HG02973 (cell line): ENCODE measurements around the gene PDK2.

Experiments used
- ATAC-seq: cut with Tn5 transposase; IDR thresholded peaks from one replicate; pipeline ENCODE4 v1.9.1; 2021; ENCODE audit warnings: moderate library complexity; ENCODE audit not compliant: unreplicated experiment

The PDK2 gene

DNA sequence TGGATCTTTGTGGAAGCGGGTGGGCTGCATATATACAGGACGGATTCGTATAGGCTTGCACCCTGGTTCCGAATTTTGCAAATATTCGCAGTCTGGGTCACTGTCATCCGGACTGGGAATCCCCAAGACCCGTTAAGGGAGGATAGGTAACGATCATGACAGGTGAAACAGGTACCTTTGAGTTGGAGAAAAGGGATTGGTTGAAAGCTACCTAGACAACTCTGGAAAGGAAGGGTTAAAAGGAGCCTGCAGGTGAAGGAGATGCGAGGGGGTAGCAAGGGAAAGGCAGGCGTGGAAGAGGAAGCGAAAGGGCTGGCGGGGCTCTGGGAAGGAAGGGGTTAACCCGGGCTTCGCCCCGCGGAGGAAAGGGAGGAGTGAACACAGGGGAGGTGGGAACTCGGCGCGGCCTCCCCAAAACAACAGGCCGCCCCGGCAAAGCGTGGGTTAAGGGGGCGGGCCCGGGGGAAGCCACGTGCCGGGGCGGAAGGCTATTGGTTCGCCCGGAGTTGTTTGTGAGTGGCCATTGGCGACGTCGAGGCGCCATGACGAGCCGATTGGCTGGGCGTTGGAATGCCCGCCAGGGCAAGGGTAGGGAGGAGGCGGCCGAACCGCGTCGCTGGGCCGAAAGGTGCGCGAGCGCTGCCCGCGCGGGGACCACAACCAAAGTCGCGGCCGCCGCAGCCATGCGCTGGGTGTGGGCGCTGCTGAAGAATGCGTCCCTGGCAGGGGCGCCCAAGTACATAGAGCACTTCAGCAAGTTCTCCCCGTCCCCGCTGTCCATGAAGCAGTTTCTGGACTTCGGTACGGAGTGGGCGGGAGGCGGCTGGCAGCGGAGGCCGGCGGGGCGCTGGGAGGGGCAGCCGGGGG is at the start of gene PDK2:
TSS of gene PDK2 (plus strand) at position 599 of the 867 bp plus-strand sequence. CDS start at position 684, 85 bp downstream.
- ATAC-seq = peak; percentile 80

DNA sequence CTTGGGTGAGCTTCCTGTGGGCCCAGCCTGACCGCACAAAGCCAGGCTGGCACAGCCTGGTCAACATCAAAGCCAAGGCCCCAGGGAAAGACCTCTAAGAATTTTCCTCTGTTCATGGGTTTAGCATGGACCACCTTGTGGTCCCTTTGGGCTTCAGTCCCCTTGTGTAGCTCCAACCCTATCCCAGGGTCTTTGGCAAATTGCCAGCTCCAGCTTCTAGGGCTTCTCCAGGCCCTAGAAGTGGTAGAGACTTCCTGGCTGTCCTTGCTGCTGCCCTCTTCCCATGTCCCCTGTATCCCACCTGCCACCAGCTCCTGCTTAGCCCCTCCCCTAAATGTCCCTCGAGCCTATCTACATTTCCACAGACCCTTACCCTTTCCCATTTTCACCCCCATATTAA is 49.0 kb upstream of the PDK2 start:
- ATAC-seq = no peak

DNA sequence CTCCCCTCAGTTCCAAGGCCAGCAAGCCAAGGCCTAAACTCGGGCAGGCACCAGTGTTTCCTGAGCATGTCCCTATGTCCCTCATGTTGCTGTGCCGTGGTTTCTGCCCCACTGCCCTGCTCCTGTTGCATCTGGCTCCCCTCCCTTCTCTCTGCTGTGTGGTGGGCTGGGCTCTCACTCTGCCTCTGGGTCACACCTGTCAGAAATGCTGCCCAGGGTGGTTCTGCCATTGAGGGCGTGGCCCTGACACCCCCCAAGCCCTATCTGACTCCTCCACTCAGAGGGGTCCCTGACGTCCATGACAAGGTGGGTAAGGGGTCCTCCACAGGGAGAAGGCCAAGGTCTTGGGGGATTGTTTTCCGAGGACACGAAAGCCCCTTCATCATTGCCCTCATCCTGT is 48.5 kb upstream of the PDK2 start:
- ATAC-seq = no peak

DNA sequence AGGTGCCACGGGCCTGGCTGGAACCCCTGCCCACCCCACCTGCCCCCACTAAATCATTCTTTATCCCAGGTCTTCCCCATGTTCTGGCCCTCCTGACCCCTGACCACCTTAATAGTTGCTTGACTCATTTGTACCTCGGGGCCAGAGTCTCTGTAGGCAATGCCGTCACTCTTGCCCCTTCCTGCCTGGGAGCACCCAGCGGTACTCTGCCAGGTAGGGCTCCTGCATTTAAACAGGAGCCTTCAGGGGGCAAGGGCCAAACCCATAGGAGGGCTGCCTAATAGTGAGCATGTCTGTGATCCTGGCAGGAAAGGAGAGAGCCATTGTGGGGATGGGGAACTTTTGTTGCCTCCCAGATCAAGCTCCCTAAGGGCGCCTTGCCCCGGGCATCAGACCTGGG is 48.1 kb upstream of the PDK2 start:
- no peak for ATAC-seq

DNA sequence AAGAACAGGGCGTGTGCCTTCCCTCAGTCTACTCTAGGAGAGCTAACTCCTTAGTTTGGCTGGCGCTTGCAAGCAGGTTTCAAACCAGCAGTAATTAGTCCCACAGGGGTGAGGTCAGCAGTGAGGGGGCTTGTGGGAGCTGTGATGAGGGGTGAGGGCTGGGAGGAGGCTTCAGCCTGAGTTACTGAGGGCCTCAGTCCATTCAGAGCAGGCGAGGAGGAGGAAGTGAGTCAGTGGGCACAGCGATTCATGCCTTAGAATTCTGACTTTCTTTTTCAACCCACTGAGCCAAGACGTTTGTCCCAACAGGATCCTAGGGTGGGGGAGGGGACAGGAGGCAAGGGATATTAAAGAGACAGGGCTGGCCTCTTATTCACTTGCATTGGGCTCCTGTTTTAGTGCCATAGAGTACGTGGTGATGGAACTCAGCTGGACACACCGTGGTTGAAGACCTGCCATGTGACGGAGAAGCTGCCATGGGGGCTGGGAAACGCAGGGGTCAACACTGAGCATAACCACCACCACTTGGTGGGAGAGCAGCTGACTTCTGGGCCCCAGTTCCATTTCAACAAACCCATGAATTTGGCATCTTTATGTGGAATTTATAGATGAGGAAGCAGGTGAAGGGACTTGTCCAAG is 47.5 kb upstream of the PDK2 start:
- no peak for ATAC-seq

DNA sequence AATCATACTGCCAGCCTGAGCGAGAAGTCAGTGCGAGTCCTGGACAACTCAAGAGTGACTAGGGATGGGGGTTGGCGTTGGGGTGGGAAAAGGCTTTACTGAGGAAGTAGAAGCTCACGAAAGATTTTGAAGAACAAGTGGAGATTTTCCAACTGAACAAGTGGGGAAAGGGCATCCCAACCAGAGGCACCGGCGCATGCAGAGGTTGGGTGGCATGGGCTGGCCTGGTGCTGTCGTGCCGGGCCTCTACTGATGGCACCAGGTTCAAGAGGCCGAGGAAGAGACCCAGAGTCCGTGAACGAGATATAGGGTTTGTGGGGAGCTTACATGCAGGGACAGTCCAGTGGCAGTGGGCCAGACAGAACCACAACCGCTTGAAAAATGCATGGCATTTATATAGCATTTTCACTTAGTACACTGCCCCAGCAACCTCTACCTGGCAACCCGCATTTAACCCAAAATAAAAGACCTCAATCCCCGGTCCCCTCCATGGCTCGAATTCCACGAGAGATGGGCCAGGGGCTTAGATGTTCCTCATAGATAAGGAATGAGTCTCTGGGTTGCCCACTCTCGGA is 46.9 kb upstream of the PDK2 start:
- no peak for ATAC-seq

DNA sequence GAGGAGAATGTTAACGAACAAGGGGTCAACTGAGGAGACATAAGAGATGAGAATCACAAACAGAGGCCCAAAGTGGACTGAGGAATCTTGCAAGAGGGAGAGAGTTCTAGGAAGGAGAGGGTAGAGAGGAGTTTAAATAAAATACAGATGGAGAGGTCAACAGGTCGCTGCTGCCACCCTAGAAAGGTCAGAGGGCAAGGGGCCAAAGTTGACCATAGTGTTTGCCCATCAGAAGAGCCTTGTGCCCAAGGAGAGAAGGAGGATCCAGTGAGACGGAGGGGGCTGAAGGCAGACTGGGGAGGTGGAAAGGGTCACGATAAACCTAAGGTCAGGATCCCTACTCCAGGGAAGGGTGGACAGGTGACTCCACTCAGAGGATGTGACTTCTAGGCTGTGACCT is 46.2 kb upstream of the PDK2 start:
- no peak for ATAC-seq

DNA sequence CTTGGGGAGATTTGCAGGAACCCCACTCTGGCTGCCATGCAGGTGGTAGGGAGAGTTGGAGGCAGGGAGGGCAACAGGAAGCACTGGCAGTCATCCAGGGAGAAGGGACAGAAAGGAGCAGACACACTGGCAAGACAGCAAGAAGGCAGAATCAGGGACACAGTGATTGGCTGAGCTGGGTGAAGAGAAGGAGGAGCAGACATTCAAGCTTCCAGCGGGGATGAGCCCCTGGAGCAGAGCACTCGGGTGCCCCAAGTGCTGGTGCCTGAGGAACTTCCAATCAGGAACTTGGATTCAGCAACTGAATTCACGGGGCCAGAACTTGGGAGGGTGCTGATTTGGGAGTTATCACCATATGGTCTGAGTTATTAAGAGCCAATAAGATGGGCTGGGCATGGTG is 45.5 kb upstream of the PDK2 start:
- no peak for ATAC-seq

DNA sequence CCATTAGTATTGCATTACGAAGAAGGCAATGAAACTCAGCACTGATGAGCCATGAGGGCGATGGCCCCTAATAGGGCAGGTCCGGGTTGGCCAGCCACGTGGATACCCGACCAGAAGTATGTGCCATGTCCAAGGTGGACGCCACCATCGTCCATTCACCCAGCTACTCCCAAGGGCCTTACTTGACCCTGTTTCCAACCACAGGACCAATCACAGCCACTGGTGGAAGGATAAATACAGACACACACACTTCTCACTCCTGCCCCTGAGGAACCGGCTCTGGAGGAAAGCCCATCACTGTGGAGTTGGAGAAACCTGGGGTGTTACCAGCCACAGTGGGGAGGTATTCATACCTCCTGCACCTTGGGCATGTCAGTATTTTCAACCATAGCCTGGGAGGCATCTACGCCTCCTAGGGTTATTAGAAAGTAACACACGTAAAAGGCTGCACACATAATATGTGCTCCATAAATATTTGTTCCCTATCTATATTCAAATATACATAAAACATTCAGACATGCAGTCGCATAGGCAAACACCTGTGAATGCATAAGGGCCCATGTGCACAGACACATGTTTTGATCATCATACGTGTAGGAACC is 44.6 kb upstream of the PDK2 start:
- ATAC-seq = no peak

DNA sequence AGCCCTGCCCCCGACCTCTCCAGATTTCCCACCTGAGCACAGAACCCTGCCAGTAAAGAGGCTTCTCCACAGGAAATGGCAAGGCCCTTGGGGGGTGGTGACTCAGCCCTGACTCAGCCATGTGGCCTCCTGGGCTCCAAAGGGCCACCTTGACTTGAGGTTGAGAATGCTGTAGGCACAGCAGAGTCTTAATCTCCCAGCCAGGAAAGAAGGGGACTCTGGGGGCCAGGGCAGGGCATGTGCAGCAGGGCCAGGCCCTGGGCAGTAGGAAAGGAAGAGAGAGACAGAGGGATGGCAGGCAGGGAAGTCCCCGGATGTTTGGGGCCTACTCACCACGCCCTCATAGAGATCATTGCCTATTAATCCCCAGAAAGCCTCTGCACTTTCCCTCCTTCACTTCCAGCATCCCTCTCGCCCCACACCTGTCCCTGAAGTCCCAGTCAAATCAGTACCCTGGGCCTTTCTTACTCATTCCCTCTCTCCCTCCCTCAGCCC is 44.0 kb upstream of the PDK2 start:
- no peak for ATAC-seq

DNA sequence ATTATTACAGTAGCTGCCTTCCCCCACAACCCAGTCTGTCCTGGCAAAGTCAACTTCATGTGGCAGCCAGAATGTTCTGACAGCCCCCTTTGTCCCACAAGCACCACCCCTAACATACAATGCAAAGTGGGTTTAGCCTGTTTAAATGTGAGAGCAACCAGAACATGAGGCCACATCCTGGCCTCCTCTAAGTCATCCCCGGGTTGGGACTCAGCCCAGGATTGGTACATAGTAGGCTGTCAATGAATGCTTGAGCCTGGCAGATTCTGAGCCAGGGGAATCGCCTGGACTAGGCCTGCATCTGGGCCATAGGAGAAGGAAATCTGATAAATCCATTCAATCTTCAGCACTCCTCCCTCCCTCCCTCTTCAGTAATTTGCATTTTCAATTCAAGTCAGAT is 43.5 kb upstream of the PDK2 start:
- ATAC-seq = no peak

DNA sequence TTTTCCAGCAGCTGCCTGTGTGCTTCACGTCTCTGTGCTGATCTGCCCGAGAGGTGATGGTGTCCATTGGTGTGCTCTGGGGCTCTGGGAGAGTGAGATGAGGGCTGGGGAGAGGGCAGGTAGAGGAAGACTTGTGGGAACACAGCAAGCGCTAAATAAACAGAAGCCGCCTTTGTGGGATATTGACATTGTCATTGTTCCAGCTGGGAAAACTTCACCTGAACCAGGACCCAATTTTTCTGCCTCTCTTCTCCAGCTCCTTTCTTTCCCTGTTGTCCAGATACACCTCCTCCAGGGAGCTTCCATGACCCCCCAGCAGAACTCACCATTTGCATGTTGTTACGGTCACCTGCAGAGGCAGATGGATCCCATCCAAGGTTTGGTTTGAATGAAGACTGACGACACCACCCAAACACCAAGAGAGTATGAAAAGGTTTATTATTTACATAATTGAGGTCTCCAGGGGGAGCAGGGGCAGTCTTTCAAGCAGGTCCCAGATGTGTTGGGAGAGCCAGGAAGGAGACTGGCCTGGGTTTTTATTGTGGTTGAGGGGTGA is 42.8 kb upstream of the PDK2 start:
- ATAC-seq = no peak

DNA sequence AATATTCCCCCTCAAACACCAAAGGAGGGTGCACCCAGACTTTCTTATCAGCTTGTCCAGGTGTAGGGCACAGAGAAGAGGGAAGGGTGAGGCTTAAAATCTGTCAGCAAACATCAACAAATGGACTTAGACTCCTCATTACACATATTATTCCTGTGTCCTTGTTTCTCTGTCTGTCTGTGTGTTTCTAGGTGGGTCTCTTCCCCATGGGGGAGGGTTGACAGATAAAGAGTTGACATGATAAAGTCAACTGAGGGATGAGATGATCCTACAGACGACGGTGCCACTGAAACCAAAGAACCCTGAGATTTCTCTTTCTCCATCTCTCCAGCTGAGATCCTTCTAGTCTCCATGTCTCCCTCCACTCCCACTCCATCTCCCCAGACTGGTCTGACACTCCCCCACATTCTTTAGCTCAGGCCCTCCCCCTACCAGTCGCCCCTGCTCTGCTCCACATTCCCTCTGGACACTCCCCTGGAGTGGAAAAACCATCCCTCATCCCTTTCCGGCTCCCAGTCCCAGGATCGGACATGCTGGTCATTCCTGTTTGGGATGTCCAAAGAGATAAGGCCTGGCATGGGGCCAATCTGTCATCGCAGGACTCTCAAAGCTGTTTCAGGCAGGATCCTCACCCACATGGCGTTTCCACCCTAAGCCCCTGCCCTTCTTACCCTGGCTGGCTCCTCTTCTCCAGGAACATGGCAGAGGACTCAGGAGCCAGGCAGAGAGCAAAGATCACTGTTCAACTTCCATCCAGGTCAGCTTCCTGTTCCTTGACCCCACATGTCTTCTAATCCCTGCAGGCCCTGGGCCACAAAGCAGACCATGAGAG is 42.1 kb upstream of the PDK2 start:
- no peak for ATAC-seq

DNA sequence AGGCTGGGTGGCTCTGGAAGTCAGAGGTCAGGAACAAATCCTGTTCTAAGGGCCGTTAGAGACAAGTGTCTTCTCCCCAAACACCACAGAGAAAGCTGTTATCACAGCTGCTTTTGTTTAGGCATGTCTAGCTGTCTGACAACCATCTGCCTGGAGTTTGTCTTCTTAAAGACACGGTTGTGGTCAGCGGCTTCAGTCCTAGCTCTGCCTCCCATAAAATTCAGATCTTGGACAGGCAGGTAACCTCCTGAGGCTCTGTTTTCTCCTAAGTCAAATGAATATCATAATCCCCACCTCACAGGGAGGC is 41.5 kb upstream of the PDK2 start:
- no peak for ATAC-seq

DNA sequence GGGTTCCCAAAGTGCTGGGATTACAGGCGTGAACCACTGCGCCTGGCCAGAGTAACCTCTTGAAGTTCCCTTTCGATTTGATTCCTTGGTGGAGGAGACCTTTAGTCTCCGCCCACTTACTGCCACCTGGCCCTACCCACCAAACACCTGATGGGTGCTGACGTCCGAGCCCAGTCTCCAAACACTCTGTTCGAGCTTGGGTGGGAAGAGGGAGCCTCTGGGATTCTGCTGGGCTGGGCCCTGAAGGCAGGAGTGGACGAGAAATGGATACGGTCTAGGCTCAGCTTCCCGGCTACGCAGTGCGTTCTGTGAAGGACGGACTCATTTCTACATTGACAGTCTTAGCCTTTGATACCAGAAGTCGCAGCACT is 40.1 kb upstream of the PDK2 start:
- ATAC-seq = no peak

DNA sequence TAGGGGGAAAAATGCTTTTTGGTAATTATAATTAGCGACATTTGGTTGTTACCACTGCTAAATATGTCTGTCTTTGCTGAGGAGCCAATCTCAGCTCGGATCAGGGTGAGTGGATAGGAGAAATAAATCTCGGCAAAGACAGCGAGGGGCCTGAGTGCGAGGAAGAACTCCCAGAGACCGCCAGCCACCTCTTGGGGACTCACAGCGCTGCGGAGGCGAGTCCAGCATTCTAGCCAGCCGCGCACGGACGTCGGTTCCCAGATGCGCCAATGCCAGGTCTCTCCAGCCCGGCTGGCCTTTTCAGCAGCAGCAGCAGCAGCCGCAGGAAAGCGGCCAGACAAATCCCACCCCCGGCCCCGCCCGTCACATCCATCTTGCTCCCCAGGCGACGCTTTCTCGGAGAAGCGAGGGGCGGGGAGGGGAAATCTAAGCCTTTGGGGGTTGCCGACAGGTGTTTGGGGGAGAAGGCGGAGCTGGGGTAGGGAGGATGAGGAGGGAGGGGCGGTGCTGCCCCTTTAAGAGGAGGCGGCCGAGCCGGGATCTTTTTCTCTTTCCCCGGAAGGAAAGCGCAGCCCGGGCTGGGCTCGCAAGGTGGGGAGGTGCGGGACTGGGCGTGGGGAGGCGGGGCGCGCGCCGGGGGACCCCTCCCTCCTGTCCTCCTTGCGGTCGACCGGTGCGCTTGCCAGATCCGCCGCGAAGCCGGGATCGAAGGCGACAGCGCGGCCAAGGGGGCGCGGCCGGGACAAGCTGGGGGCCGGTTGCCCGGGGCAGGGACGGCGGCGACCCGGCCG is 39.5 kb upstream of the PDK2 start, which contains the start of gene ITGA3:
TSS of gene ITGA3 (plus strand) at position 685 of the 791 bp plus-strand sequence. CDS start 330 bp downstream, outside the sequence.
- peak; percentile 26 for ATAC-seq

DNA sequence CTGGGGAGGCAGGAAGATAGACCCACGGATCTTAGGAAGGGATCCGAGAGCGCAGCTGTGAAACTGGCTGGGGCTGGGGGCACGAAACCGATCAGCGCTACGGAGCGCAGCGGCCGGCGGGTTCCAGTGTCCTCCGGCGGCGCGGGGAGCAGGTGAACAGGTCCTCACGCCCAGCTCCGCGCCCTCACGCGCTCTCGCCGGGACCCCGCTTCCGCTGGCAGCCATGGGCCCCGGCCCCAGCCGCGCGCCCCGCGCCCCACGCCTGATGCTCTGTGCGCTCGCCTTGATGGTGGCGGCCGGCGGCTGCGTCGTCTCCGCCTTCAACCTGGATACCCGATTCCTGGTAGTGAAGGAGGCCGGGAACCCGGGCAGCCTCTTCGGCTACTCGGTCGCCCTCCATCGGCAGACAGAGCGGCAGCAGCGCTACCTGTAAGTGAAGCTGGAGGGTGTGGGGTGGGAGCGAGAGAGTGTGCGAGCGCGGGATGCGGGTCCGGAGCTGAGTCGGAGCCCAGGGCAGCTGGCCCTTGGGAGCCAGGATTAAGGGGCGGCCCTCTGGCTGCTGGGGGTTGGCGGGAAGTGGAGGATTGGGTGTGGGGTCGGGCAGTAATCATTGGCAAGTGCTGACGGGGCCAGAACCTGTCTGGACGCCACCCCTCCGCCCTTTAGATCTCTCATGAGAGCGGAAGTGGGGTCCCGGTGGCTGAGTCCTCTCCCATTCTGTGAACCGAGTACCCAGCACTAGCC is 38.8 kb upstream of the PDK2 start:
- ATAC-seq = peak; percentile 48

DNA sequence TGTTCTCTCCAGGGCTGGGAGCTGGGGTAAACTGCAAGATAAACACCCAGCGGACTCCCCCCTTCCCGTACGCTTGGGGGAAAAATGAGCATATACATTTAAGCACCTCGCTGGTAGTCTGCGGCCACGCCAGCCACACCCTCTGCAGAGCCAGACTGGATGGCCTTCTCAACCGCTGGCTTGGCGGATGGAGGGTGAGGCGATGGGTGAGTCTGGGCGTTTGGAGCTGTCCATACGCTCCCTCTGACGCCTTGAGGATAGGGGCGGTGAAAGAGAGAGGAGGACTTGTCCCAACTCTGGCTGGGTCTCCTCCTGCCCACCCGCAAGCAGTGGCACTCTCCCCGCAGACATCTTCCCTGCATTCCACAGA is 38.2 kb upstream of the PDK2 start:
- no peak for ATAC-seq

DNA sequence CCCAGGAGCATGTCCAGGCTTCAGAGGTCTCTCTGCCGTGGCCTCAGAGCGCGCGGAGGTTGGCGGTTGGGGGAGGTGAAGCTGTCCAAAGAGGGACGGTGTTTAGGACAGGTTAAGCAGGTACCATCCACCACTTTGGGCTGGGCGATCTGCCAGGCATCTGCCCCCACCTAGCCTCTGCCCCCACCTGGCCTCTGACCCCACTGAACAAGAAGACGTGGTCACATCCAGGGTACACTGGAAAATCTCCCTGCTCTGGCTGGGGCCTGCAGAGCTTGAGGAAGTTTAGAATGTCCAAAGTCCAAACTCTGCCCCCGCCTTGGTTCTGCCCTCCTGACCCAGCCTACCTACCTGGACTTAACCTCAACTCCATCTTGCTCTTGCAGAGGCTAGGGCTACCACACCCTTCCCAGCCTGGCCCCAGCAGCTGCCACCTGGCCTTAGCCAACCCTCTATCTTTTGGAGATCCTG is 37.6 kb upstream of the PDK2 start:
- ATAC-seq = no peak
